ENCODE results near the gene PTPRM. TPM values are rescaled to one million over a fixed set of nuclear protein-coding genes. Genes with fewer than 3 reads are reported as not detected.

The PTPRM gene
- total RNA-seq, 1 experiment from 2014 or later, result 6.2 TPM

- Histone ChIP-seq H3K56ac (ENCODE audit: insufficient read length, low read depth, low read length) (no peak overlapping the region), H3K27ac (ENCODE audit: insufficient read length, low read depth, low read length) (no peak overlapping the region), H2BK12ac (ENCODE audit: insufficient read length, low read depth, low read length) (no peak overlapping the region), H3K79me1 (ENCODE audit: insufficient read depth, low read depth, low read length, poor library complexity, severe bottlenecking) (no peaks in the 10 kb centered on the region), H4K5ac (ENCODE audit: insufficient read length, low read depth, low read length) (no peak overlapping the region), H4K91ac (ENCODE audit: insufficient read length, low read depth, low read length) (no peak overlapping the region), H2BK5ac (ENCODE audit: insufficient read length, low read length) (no peak overlapping the region), H3K9ac (ENCODE audit: extremely low read depth, insufficient read length, low read length) (no peak overlapping the region), H4K20me1 (ENCODE audit: control insufficient read depth, insufficient read depth, insufficient read length) (no peaks in the 10 kb centered on the region), H2BK15ac (ENCODE audit: low read depth, low read length) (no peak overlapping the region), H3K18ac (ENCODE audit: insufficient read length, low read depth, low read length) (no peak overlapping the region), H2BK20ac (ENCODE audit: low read depth, low read length, poor library complexity, severe bottlenecking) (no peak overlapping the region), H3K23ac (ENCODE audit: insufficient read length, low read depth, low read length) (no peak overlapping the region), H3K4me2 (ENCODE audit: insufficient read depth, insufficient read length, low read length) (no peak overlapping the region), H2AK5ac (ENCODE audit: insufficient read length, low read length) (no peak overlapping the region), H3K27me3 (ENCODE audit: insufficient read depth, low read length) (no peaks in the 10 kb centered on the region), H3K14ac (ENCODE audit: insufficient read depth, low read length) (no peak overlapping the region), H2BK120ac (ENCODE audit: low read depth, low read length, poor library complexity, severe bottlenecking) (no peak overlapping the region), H3K4ac (ENCODE audit: low read depth, low read length) (no peak overlapping the region), H3K9me3 (ENCODE audit: control insufficient read depth, low read depth, low read length) (peaks cover 5% of the 10 kb centered on the region), H3K23me2 (ENCODE audit: insufficient read length, low read depth, low read length, poor library complexity, severe bottlenecking) (no peaks in the 10 kb centered on the region), H3K4me1 (ENCODE audit: insufficient read depth, low read length) (no peaks in the 10 kb centered on the region), H3K79me2 (ENCODE audit: insufficient read depth, low read length) (no peaks in the 10 kb centered on the region), H4K8ac (replicated peaks; ENCODE audit: insufficient read length, low read depth, low read length) (no peak overlapping the region), H3T11ph (ENCODE audit: low read length) (no peak overlapping the region), H2AFZ (ENCODE audit: low read length) (no peak overlapping the region)
- WGBS (ENCODE audit: extremely low coverage, insufficient read length, low lambda C conversion rate), result no CpG with 5 or more reads among the region's 2 CpGs
- Mint-ChIP-seq H3K9me3 (peaks cover 19 to 25% of the 10 kb centered on the region in 2 experiments), H3K36me3 (ENCODE audit: insufficient read depth in 1 of 3, low read depth in 3 of 3) (peaks cover 11 to 24% (median 11%) of the 10 kb centered on the region in 3 experiments), H3K27ac (no peak overlapping the region), H3K4me1 (peaks cover 2 to 10% of the 10 kb centered on the region in 2 experiments; a peak in 3 of 4 replicates), H3K4me3 (no peak overlapping the region), H3K27me3 (ENCODE audit: low read depth) (no peaks in the 10 kb centered on the region)
- DNase-seq, result no peak
- no peak for TF ChIP-seq CTCF (conservative IDR thresholded peaks at IDR 0.05)
These were observed 846.1 kb downstream of the PTPRM start for GRCh38 chr18:8413189-8413588.
